HepG2 (cell line): ENCODE measurements around the gene PRRC2A. TPM values are rescaled to one million over a fixed set of nuclear protein-coding genes. Genes with fewer than 3 reads are reported as not detected.

ENCODE experiments used
- ATF7 ChIP-seq, 2 experiments: fragments of 450-650 bp in 1 of 2; sonication (generic) in 1 of 2; formaldehyde crosslinking in 1 of 2; IDR thresholded peaks; 2 replicates each; pipeline versions ENCODE4 v1.4.0 to v1.6.1; 2016 to 2020; ENCODE audit warnings: antibody characterized with exemption in 1 of 2, mild to moderate bottlenecking in 1 of 2, missing genetic modification reagents in 1 of 2
- CBX5 ChIP-seq: sonication (generic); formaldehyde crosslinking; IDR thresholded peaks from 2 replicates; pipeline ENCODE4 v1.4.0; 2020; ENCODE audit warnings: missing genetic modification reagents, borderline replicate concordance
- ISL2 ChIP-seq: sonication (generic); formaldehyde crosslinking; IDR thresholded peaks from 2 replicates; pipeline ENCODE4 v1.5.0; 2020; ENCODE audit warnings: missing genetic modification reagents
- NR1H2 ChIP-seq: sonication (generic); formaldehyde crosslinking; IDR thresholded peaks from 2 replicates; pipeline ENCODE4 v1.8.1; 2022; ENCODE audit warnings: low read depth, missing genetic modification reagents, borderline replicate concordance
- STAG1 ChIP-seq: sonication (generic); formaldehyde crosslinking; IDR thresholded peaks from 2 replicates; pipeline ENCODE4 v1.4.0; 2020; ENCODE audit warnings: missing genetic modification reagents
- TGIF2 ChIP-seq: IDR thresholded peaks from 2 replicates; pipeline ENCODE4 v1.6.1; 2016; ENCODE audit warnings: control low read depth, missing compliant biosample characterization
- U2AF1 ChIP-seq: fragments of 200-400 bp; formaldehyde crosslinking; optimal IDR thresholded peaks from 2 replicates; pipeline ENCODE3; 2017; ENCODE audit warnings: mild to moderate bottlenecking, low read depth, low read length
- ZFP1 ChIP-seq: IDR thresholded peaks from 2 replicates; pipeline ENCODE4 v1.6.1; 2016
- ZMYM4 ChIP-seq: sonication (generic); formaldehyde crosslinking; IDR thresholded peaks from 2 replicates; pipeline ENCODE4 v1.8.1; 2023; ENCODE audit warnings: mild to moderate bottlenecking, missing genetic modification reagents
- ZNF224 ChIP-seq: sonication (generic); formaldehyde crosslinking; IDR thresholded peaks from 2 replicates; pipeline ENCODE4 v1.5.0; 2020; ENCODE audit warnings: mild to moderate bottlenecking, missing genetic modification reagents
- ZNF235 ChIP-seq: sonication (generic); formaldehyde crosslinking; IDR thresholded peaks from 2 replicates; pipeline ENCODE4 v1.8.1; 2023; ENCODE audit warnings: mild to moderate bottlenecking, missing genetic modification reagents, borderline replicate concordance
- ZNF768 ChIP-seq: sonication (generic); formaldehyde crosslinking; IDR thresholded peaks from 2 replicates; pipeline ENCODE4 v1.4.0; 2020; ENCODE audit warnings: missing genetic modification reagents
- ZSCAN9 ChIP-seq: IDR thresholded peaks from 2 replicates; pipeline ENCODE4 v1.6.1; 2016; ENCODE audit warnings: borderline replicate concordance
- polyA plus RNA-seq, 8 experiments: library from polyadenylated mRNA; depleted of rRNA in 3 of 8; stranded (reverse) in 7 of 8; unstranded in 1 of 8; fragments of >200 nt; fragmentation: Illumina TruSeq in 4 of 8; extraction: Trizol in 4 of 8; gene quantifications; 2 replicates each; pipeline versions ENCODE4 v1.2.1 to v1.2.3, GENCODE V29; 2011 to 2016; ENCODE audit warnings: low read depth in 4 of 8, missing spikeins in 1 of 8, mixed read lengths in 1 of 8; ENCODE audit not compliant: insufficient read depth in 1 of 8
- total RNA-seq, 5 experiments: library from RNA; depleted of rRNA; stranded (reverse); fragments of >200 nt; fragmentation: Illumina TruSeq; extraction: Trizol; gene quantifications; 2 replicates each; pipeline ENCODE4 v1.2.3, GENCODE V29; 2016; ENCODE audit warnings: low read depth in 1 of 5
- TF ChIP-seq, protein P1 (sequence below): sonication (generic); formaldehyde crosslinking; IDR thresholded peaks from 2 replicates; pipeline ENCODE4 v1.8.1; 2023; ENCODE audit warnings: mild to moderate bottlenecking, missing genetic modification reagents
- TF ChIP-seq, protein P2 (sequence below): sonication (generic); formaldehyde crosslinking; IDR thresholded peaks from 2 replicates; pipeline ENCODE4 v1.8.1; 2023; ENCODE audit warnings: mild to moderate bottlenecking, inconsistent platforms, moderate library complexity, missing genetic modification reagents, borderline replicate concordance
- TF ChIP-seq, protein P3 (sequence below): sonication (generic); formaldehyde crosslinking; IDR thresholded peaks from 2 replicates; pipeline ENCODE4 v1.9.0; 2022; ENCODE audit warnings: low read depth, missing genetic modification reagents
- TF ChIP-seq, protein P4 (sequence below): IDR thresholded peaks from 2 replicates; pipeline ENCODE4 v1.6.1; 2016; ENCODE audit warnings: missing compliant biosample characterization, missing genetic modification reagents, borderline replicate concordance
- TF ChIP-seq, protein P5 (sequence below): sonication (generic); formaldehyde crosslinking; IDR thresholded peaks from 2 replicates; pipeline ENCODE4 v1.4.0; 2020; ENCODE audit warnings: mild to moderate bottlenecking, missing genetic modification reagents

PRRC2A gene
- total and polyA plus RNA-seq, 2 of the 13 experiments (the other 11 are each of a cell fraction or from before 2014, with no cell fraction given): 38.9 to 47.4 TPM

DNA sequence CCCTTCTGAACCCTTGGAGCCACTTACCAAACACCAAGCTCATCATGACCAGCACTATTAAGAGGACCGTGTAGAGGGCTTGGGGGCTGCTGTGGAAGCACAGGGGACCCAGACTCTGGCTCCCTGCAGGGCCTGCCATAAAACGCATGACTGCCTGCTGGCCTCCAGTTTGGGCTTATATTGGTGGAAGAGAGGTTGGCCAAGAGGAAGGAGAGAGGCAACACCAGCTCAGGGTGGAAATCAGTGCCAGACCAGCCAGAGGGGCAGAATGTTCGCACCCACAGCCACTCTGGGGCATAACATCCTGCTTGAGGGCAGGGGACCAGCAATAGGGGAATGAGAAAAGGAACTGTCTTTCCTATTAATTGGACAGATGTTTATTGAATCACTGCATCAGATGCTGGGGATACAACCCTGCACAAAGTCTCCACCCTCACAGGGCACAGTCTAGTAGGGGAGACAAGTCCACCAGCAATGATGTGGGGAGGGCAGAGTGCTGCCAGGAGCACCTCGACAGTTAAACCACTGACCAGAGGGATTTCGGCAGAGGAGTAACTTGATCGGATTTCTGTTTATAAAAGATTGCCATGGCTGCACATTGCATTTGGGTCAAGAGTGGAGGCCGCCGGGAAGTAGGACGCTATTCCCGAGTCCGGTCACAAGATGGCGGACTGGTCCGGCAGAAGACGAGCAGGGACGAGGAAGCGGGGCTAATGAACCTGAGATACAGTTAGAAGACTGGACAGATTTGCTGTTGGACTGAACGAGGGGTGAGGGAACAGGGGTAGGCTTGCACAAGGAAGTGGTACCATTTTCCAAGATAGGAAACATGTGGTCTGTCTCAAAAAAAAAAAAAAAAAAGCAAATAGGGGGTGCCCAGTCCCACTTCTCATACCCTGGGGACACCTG, 60.0 kb downstream of the PRRC2A start, which contains the start of gene LY6G5C (continued):
- TF ChIP-seq, protein P1, sequence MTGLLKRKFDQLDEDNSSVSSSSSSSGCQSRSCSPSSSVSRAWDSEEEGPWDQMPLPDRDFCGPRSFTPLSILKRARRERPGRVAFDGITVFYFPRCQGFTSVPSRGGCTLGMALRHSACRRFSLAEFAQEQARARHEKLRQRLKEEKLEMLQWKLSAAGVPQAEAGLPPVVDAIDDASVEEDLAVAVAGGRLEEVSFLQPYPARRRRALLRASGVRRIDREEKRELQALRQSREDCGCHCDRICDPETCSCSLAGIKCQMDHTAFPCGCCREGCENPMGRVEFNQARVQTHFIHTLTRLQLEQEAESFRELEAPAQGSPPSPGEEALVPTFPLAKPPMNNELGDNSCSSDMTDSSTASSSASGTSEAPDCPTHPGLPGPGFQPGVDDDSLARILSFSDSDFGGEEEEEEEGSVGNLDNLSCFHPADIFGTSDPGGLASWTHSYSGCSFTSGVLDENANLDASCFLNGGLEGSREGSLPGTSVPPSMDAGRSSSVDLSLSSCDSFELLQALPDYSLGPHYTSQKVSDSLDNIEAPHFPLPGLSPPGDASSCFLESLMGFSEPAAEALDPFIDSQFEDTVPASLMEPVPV (CRISPR knock-in tag): 0 out of 2 replicates have a peak, but pooled peaks have one; percentile 15
- TF ChIP-seq ZFP1 (no peak), ZNF235 (no peak), TGIF2 (0 out of 2 replicates have a peak, but pooled peaks have one; percentile 25), ZNF224 (CRISPR knock-in tag) (no peak), ATF7 (IDR thresholded peaks at IDR 0.05) (no peak), ATF7 (CRISPR knock-in tag; IDR thresholded peaks at IDR 0.05) (no peak), ZSCAN9 (peak; percentile 42; the same call in 1 of the 2 replicates), NR1H2 (CRISPR knock-in tag) (no peak), ZNF768 (no peak), CBX5 (CRISPR knock-in tag) (peak; percentile 26; the same call in 1 of the 2 replicates), U2AF1 (no peak), ZMYM4 (CRISPR knock-in tag) (no peak), ISL2 (CRISPR knock-in tag) (no peak), STAG1 (peak; percentile 99)
- TF ChIP-seq, protein P2, sequence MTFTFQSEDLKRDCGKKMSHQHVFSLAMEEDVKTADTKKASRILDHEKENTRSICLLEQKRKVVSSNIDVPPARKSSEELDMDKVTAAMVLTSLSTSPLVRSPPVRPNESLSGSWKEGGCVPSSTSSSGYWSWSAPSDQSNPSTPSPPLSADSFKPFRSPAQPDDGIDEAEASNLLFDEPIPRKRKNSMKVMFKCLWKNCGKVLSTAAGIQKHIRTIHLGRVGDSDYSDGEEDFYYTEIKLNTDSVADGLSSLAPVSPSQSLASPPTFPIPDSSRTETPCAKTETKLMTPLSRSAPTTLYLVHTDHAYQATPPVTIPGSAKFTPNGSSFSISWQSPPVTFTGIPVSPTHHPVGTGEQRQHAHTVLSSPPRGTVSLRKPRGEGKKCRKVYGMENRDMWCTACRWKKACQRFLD: no peak
- TF ChIP-seq, protein P3, sequence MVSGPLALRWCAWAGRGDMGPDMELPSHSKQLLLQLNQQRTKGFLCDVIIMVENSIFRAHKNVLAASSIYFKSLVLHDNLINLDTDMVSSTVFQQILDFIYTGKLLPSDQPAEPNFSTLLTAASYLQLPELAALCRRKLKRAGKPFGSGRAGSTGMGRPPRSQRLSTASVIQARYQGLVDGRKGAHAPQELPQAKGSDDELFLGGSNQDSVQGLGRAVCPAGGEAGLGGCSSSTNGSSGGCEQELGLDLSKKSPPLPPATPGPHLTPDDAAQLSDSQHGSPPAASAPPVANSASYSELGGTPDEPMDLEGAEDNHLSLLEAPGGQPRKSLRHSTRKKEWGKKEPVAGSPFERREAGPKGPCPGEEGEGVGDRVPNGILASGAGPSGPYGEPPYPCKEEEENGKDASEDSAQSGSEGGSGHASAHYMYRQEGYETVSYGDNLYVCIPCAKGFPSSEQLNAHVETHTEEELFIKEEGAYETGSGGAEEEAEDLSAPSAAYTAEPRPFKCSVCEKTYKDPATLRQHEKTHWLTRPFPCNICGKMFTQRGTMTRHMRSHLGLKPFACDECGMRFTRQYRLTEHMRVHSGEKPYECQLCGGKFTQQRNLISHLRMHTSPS (CRISPR knock-in tag): no peak
- TF ChIP-seq, protein P4, sequence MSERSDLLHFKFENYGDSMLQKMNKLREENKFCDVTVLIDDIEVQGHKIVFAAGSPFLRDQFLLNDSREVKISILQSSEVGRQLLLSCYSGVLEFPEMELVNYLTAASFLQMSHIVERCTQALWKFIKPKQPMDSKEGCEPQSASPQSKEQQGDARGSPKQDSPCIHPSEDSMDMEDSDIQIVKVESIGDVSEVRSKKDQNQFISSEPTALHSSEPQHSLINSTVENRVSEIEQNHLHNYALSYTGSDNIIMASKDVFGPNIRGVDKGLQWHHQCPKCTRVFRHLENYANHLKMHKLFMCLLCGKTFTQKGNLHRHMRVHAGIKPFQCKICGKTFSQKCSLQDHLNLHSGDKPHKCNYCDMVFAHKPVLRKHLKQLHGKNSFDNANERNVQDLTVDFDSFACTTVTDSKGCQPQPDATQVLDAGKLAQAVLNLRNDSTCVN (CRISPR knock-in tag): no peak
- TF ChIP-seq, protein P5, sequence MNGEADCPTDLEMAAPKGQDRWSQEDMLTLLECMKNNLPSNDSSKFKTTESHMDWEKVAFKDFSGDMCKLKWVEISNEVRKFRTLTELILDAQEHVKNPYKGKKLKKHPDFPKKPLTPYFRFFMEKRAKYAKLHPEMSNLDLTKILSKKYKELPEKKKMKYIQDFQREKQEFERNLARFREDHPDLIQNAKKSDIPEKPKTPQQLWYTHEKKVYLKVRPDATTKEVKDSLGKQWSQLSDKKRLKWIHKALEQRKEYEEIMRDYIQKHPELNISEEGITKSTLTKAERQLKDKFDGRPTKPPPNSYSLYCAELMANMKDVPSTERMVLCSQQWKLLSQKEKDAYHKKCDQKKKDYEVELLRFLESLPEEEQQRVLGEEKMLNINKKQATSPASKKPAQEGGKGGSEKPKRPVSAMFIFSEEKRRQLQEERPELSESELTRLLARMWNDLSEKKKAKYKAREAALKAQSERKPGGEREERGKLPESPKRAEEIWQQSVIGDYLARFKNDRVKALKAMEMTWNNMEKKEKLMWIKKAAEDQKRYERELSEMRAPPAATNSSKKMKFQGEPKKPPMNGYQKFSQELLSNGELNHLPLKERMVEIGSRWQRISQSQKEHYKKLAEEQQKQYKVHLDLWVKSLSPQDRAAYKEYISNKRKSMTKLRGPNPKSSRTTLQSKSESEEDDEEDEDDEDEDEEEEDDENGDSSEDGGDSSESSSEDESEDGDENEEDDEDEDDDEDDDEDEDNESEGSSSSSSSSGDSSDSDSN: no peak
